ENCODE data around the gene TWIST1.

Gene TWIST1

DNA sequence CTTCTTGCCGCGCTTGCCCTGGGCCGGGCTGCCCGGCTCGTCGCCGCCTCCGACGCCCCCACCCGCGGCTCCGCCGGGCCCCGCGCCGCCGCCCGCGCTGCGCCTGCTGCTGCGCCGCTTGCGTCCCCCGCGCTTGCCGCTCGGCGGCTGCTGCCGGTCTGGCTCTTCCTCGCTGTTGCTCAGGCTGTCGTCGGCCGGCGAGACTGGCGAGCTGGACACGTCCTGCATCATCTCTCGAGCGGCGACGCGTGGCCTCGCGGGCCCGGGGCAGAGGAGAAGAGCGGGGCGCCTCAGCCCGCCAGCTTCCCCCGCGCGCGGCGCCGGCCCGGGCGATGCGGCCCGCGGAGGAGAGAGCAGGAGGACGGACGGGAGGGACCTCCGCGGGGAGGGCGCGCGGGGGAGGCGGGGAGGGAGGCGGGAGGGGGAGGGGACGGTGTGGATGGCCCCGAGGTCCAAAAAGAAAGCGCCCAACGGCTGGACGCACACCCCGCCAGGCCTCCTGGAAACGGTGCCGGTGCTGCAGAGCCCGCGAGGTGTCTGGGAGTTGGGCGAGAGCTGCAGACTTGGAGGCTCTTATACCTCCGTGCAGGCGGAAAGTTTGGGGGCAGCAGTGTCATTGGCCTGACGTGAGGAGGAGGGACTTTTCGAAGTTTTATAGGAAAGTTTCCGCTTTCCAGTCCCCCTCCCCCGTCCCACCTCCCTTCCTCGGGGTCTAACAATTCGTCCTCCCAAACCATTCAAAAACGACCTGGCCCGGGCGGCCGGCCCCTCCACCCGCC, at the start of gene TWIST1:
TWIST1 (minus strand) TSS at position 546 of the 779 bp plus-strand sequence; CDS start at position 231, 315 bp downstream.
- H3K27ac ChIP-seq (ENCODE audit: low read depth, low read length, poor library complexity, severe bottlenecking) = no peak within 1 kb of the TSS
- no peak within 1 kb of the TSS for H3K9ac ChIP-seq (ENCODE audit: low read length)
- no peaks in the 10 kb centered on the region for H3K9me3 ChIP-seq (ENCODE audit: low read length)
- no peaks in the 10 kb centered on the region for H4K20me1 ChIP-seq (ENCODE audit: insufficient read depth, low read length)
- no peak within 1 kb of the TSS for H3K4me2 ChIP-seq (ENCODE audit: low read length)
- no peaks in the 10 kb centered on the region for H3K4me1 ChIP-seq (ENCODE audit: insufficient read depth, low read length, severe bottlenecking)
- 0 out of 2 replicates have a peak, but pooled peaks cover 4% of the 10 kb centered on the region for H3K27me3 ChIP-seq (ENCODE audit: insufficient read depth, low read length)
- no peaks in the 10 kb centered on the region for H3F3A ChIP-seq (ENCODE audit: insufficient read depth, low read length)
- H3K79me2 ChIP-seq (ENCODE audit: insufficient read depth, low read length) = no peaks in the 10 kb centered on the region
- no peak within 1 kb of the TSS for H3K4me3 ChIP-seq (ENCODE audit: low read depth, low read length, poor library complexity, severe bottlenecking)
- no peak within 1 kb of the TSS for H2AFZ ChIP-seq (ENCODE audit: low read length)
- H3K36me3 ChIP-seq (ENCODE audit: insufficient read depth, low read length) = no peaks in the 10 kb centered on the region
- TF ChIP-seq, protein P1, sequence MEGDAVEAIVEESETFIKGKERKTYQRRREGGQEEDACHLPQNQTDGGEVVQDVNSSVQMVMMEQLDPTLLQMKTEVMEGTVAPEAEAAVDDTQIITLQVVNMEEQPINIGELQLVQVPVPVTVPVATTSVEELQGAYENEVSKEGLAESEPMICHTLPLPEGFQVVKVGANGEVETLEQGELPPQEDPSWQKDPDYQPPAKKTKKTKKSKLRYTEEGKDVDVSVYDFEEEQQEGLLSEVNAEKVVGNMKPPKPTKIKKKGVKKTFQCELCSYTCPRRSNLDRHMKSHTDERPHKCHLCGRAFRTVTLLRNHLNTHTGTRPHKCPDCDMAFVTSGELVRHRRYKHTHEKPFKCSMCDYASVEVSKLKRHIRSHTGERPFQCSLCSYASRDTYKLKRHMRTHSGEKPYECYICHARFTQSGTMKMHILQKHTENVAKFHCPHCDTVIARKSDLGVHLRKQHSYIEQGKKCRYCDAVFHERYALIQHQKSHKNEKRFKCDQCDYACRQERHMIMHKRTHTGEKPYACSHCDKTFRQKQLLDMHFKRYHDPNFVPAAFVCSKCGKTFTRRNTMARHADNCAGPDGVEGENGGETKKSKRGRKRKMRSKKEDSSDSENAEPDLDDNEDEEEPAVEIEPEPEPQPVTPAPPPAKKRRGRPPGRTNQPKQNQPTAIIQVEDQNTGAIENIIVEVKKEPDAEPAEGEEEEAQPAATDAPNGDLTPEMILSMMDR (IDR thresholded peaks at IDR 0.05; ENCODE audit: low read length) = no peak
- no peak for TF ChIP-seq EZH2 (IDR thresholded peaks at IDR 0.05; ENCODE audit: borderline replicate concordance, low read length)
- H3K9me2 ChIP-seq (ENCODE audit: low read depth, low read length) = no peaks in the 10 kb centered on the region

DNA sequence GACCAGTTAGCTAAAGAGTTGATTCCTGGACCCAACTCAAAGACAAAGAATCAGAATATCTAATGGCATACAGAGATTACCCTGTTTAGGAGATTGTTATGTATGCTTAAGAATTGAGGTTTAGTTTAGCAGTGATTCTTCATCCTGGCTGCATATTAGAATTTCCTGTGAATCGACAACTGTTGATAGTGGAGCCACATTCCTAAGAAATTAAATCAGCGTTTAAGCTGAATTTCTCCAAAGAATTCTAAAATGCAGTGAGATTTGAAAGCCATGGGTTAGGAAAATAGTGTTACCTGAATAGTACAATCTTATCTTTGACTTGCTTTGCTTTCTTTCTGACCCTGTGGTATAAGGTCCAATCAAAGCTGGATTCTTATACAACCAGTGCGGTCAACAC, 44.2 kb upstream of the TWIST1 start:
- Histone ChIP-seq H3K9me2 (ENCODE audit: low read depth, low read length) (no peaks in the 10 kb centered on the region), H3K9ac (ENCODE audit: low read length) (no peak overlapping the region), H3K9me3 (ENCODE audit: low read length) (no peaks in the 10 kb centered on the region), H3K79me2 (ENCODE audit: insufficient read depth, low read length) (no peaks in the 10 kb centered on the region), H3K4me3 (ENCODE audit: low read depth, low read length, poor library complexity, severe bottlenecking) (no peak overlapping the region), H3K4me2 (ENCODE audit: low read length) (no peak overlapping the region), H3K27me3 (ENCODE audit: insufficient read depth, low read length) (no peaks in the 10 kb centered on the region), H3K27ac (ENCODE audit: low read depth, low read length, poor library complexity, severe bottlenecking) (no peak overlapping the region), H2AFZ (ENCODE audit: low read length) (no peak overlapping the region), H3F3A (ENCODE audit: insufficient read depth, low read length) (no peaks in the 10 kb centered on the region), H3K4me1 (ENCODE audit: insufficient read depth, low read length, severe bottlenecking) (no peaks in the 10 kb centered on the region), H4K20me1 (ENCODE audit: insufficient read depth, low read length) (no peaks in the 10 kb centered on the region), H3K36me3 (ENCODE audit: insufficient read depth, low read length) (no peaks in the 10 kb centered on the region)
- TF ChIP-seq, protein P1 (IDR thresholded peaks at IDR 0.05; ENCODE audit: low read length) = no peak
- no peak for TF ChIP-seq EZH2 (IDR thresholded peaks at IDR 0.05; ENCODE audit: borderline replicate concordance, low read length)

DNA sequence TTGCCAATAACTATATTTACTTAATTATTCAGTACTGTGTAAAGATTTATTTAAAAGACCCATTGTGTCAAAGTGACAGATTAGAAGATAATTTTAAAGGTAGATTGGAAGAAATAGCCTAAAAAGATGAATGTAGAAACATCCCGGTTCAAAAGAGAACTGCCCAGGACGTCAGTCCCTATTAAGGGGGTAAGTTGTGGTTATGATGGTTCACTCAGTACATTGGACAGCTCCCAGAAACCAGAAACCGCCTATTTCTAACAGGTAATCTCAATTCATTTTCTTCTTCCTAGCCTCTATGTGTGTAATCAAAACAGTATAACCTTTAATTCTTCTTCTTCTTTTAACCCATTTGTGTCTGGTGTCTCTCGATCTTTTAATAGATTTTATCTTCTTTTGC, 29.3 kb upstream of the TWIST1 start:
- no peaks in the 10 kb centered on the region for H4K20me1 ChIP-seq (ENCODE audit: insufficient read depth, low read length)
- H3K4me3 ChIP-seq (ENCODE audit: low read depth, low read length, poor library complexity, severe bottlenecking) = no peak overlapping the region
- no peak overlapping the region for H2AFZ ChIP-seq (ENCODE audit: low read length)
- H3K79me2 ChIP-seq (ENCODE audit: insufficient read depth, low read length) = no peaks in the 10 kb centered on the region
- H3K9ac ChIP-seq (ENCODE audit: low read length) = no peak overlapping the region
- H3K4me2 ChIP-seq (ENCODE audit: low read length) = no peak overlapping the region
- H3K9me3 ChIP-seq (ENCODE audit: low read length) = no peaks in the 10 kb centered on the region
- H3K27ac ChIP-seq (ENCODE audit: low read depth, low read length, poor library complexity, severe bottlenecking) = no peak overlapping the region
- no peaks in the 10 kb centered on the region for H3K4me1 ChIP-seq (ENCODE audit: insufficient read depth, low read length, severe bottlenecking)
- H3F3A ChIP-seq (ENCODE audit: insufficient read depth, low read length) = no peaks in the 10 kb centered on the region
- H3K9me2 ChIP-seq (ENCODE audit: low read depth, low read length) = no peaks in the 10 kb centered on the region
- H3K27me3 ChIP-seq (ENCODE audit: insufficient read depth, low read length) = no peaks in the 10 kb centered on the region
- no peak for TF ChIP-seq EZH2 (IDR thresholded peaks at IDR 0.05; ENCODE audit: borderline replicate concordance, low read length)
- TF ChIP-seq, protein P1 (IDR thresholded peaks at IDR 0.05; ENCODE audit: low read length) = no peak
- no peaks in the 10 kb centered on the region for H3K36me3 ChIP-seq (ENCODE audit: insufficient read depth, low read length)

Measured in OCI-LY1 (cell line).